A673 (cell line): ENCODE data around the gene HYOU1. TPM values are rescaled to one million over a fixed set of nuclear protein-coding genes. Genes with fewer than 3 reads are reported as not detected.
"Not testable (repeated sequence)": the region's sequence is repeated elsewhere in the genome, so short reads cannot be mapped to it uniquely, and the experiment has no call there.

Source experiments
- BruUV-seq: library from RNA; stranded (reverse); fragments of 400-500 nt; replicated peaks from 2 replicates; lab custom pipeline; 2021; lab: Mats Ljungman, UMichigan
- CTCF ChIA-PET: fragments of 300-600 bp; sonication (Branson Sonifier 250); formaldehyde crosslinking; loops from one replicate; lab custom pipeline; 2022; ENCODE audit warnings: antibody characterized with exemption; lab: Charles Lee
- POLR2A ChIA-PET: fragments of 300-600 bp; sonication (Branson Sonifier 250); formaldehyde crosslinking; loops from one replicate; lab custom pipeline; 2022; ENCODE audit warnings: antibody characterized with exemption; ENCODE audit not compliant: low non-redundant PET; lab: Charles Lee
- DNase-seq: peaks from one replicate; pipeline ENCODE4 v3.0.0-alpha.2; 2015; ENCODE audit warnings: low spot score
- H3K27ac ChIP-seq: fragments of 200-600 bp; sonication (generic); 2 replicates; pipeline ENCODE4 v1.5.1; 2016; ENCODE audit warnings: mixed run types, low read depth, mild to moderate bottlenecking, mixed read lengths, antibody characterized with exemption, low read length; ENCODE audit not compliant: poor library complexity, severe bottlenecking
- H3K27me3 ChIP-seq: fragments of 200-600 bp; sonication (generic); replicated peaks from 2 replicates; pipeline ENCODE4 v1.6.1; 2017; ENCODE audit warnings: mixed run types, low read depth, mild to moderate bottlenecking, mixed read lengths, antibody characterized with exemption, low read length; ENCODE audit not compliant: insufficient read depth, poor library complexity
- H3K36me3 ChIP-seq: fragments of 200-600 bp; sonication (generic); 2 replicates; pipeline ENCODE4 v1.6.1; 2016; ENCODE audit warnings: mixed run types, mild to moderate bottlenecking, mixed read lengths, antibody characterized with exemption, low read length; ENCODE audit not compliant: insufficient read depth, poor library complexity, severe bottlenecking
- H3K4me1 ChIP-seq: fragments of 200-600 bp; sonication (generic); 2 replicates; pipeline ENCODE4 v1.6.1; 2017; ENCODE audit warnings: mixed run types, mild to moderate bottlenecking, mixed read lengths, antibody characterized with exemption, low read length; ENCODE audit not compliant: insufficient read depth, poor library complexity, severe bottlenecking
- H3K4me3 ChIP-seq: fragments of 200-600 bp; sonication (generic); 2 replicates; pipeline ENCODE4 v1.5.1; 2016; ENCODE audit warnings: low read depth, mixed run types, mild to moderate bottlenecking, mixed read lengths, low read length; ENCODE audit not compliant: poor library complexity, severe bottlenecking
- H3K9me3 ChIP-seq: fragments of 200-600 bp; sonication (generic); 2 replicates; pipeline ENCODE4 v1.6.1; 2016; ENCODE audit warnings: mixed run types, low read depth, mild to moderate bottlenecking, mixed read lengths, antibody characterized with exemption, low read length; ENCODE audit not compliant: poor library complexity, severe bottlenecking
- CTCF ChIP-seq: fragments of 300-800, 200-600 bp; sonication (generic); conservative IDR thresholded peaks from 2 replicates; pipeline ENCODE4 v1.5.1; 2017; ENCODE audit warnings: low read depth, mild to moderate bottlenecking, antibody characterized with exemption, low read length, moderate library complexity, mixed read lengths
- EZH2 ChIP-seq: fragments of 200-600 bp; sonication (generic); IDR thresholded peaks from 2 replicates; pipeline ENCODE4 v1.6.1; 2017; ENCODE audit warnings: borderline replicate concordance, low read depth, mild to moderate bottlenecking, mixed read lengths, antibody characterized with exemption, low read length; ENCODE audit not compliant: poor library complexity, severe bottlenecking
- intact Hi-C: fragments of 100-400 bp; cut with micrococcal nuclease; formaldehyde crosslinking; loops from one replicate; pipeline ENCODE4 v1.10.0; 2022; ENCODE audit not compliant: unreplicated experiment
- total RNA-seq: library from RNA; stranded (reverse); gene quantifications from 2 replicates; pipeline ENCODE4 v1.2.3, GENCODE V29; 2021

The HYOU1 gene
- total RNA-seq, 1 experiment from 2014 or later: 315 TPM

- Histone ChIP-seq H3K36me3 (no peaks in the 10 kb centered on the region), H3K27me3 (no peaks in the 10 kb centered on the region), H3K9me3 (no peaks in the 10 kb centered on the region), H3K4me1 (no peaks in the 10 kb centered on the region), H3K27ac (no peak overlapping the region), H3K4me3 (no peak overlapping the region)
- BruUV-seq: no TSS peak
- no peak for DNase-seq
- intact Hi-C loops: no loop called here
- ChIA-PET POLR2A (interaction anchor here (0.7 kb wide), 1 partner anchor 20 kb away, joined by 3 read pairs; the partner anchor contains the start of gene TRAPPC4), CTCF (no interaction called here)
- TF ChIP-seq CTCF (no peak), EZH2 (no peak)
Measured at GRCh38 chr11:119038884-119039283, 18.1 kb downstream of the HYOU1 start.

GRCh38 chr11:119034813-119035212, 22.2 kb downstream of the HYOU1 start:
- intact Hi-C loops: no loop called here
- CTCF ChIA-PET: interaction anchor here (0.5 kb wide), 1 partner anchor 373 kb away, joined by 3 read pairs; no protein-coding TSS in a partner anchor
- DNase-seq: no peak
- Histone ChIP-seq H3K4me1 (peaks cover 3% of the 10 kb centered on the region), H3K9me3 (no peaks in the 10 kb centered on the region), H3K27ac (no peak overlapping the region), H3K27me3 (no peaks in the 10 kb centered on the region), H3K36me3 (no peaks in the 10 kb centered on the region), H3K4me3 (no peak overlapping the region)
- POLR2A ChIA-PET: no interaction called here
- TF ChIP-seq CTCF: no peak
- no peak for TF ChIP-seq EZH2
- no TSS peak for BruUV-seq

GRCh38 chr11:119033421-119033820, 23.6 kb downstream of the HYOU1 start:
- POLR2A ChIA-PET, H3K27me3 ChIP-seq, H3K36me3 ChIP-seq, BruUV-seq, intact Hi-C loops, H3K9me3 ChIP-seq, H3K4me3 ChIP-seq, H3K27ac ChIP-seq, DNase-seq: not testable (repeated sequence)
- CTCF ChIA-PET: interaction anchor here (0.6 kb wide), 1 partner anchor 37 kb away, joined by 6 read pairs; no protein-coding TSS in a partner anchor
- H3K4me1 ChIP-seq: peaks cover 13% of the 10 kb centered on the region

- Histone ChIP-seq H3K9me3 (no peaks in the 10 kb centered on the region), H3K4me1 (peaks cover 13% of the 10 kb centered on the region), H3K4me3 (no peak overlapping the region), H3K27ac (no peak overlapping the region), H3K27me3 (no peaks in the 10 kb centered on the region), H3K36me3 (peaks cover 21% of the 10 kb centered on the region)
- BruUV-seq: no TSS peak
- TF ChIP-seq CTCF: no peak
- no peak for TF ChIP-seq EZH2
- no peak for DNase-seq
- ChIA-PET POLR2A (no interaction called here), CTCF (no interaction called here)
- intact Hi-C loops: no loop called here
Measured at GRCh38 chr11:119031912-119032280, 25.1 kb downstream of the HYOU1 start.
